GM18498 (cell line): ENCODE measurements around the gene IGIP.

Source experiments
- ATAC-seq: cut with Tn5 transposase; IDR thresholded peaks from one replicate; pipeline ENCODE4 v1.9.1; 2021; ENCODE audit warnings: mild to moderate bottlenecking, moderate library complexity; ENCODE audit not compliant: unreplicated experiment

Gene IGIP

DNA sequence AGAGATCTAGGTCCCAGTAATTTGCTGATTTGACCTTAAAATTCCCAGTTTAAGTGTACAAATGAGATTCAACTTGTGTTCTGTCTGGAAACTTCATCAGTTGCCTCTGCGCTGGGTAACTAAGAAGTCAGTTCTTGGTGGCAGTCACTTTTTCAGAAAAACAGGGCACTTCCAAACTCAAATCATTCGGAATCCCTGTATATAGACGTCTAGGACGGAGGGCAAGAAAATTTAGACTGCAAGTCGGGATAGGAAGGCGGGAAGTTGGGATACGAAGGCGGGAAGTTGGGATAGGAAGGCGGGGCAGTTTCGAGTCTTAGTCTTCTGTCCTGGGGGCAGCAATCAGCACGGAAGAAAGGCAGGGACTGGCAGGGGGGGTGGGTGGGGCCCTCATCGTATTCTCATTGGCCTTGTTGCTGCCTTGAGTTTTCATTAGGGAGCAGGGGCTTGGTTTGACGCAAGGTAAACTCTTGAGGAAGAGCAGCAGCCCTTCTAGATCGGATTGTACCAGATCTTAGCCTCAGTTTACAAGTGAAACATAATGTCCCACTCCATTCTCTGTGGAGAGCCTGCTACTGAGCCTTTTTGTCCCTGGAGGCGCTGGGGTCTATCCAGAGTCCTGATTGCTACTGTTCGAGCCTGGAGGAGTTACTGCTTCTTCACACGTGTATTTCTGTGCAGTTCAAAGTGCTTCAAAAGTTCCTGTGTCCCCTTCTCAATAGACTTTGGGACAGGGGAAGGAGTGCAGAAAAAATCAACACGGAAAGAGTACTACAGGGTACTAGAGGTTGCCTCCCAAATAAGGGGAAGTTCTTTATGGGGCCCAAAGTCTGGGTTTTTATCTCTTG, 14.5 kb upstream of the IGIP start:
- ATAC-seq = no peak

DNA sequence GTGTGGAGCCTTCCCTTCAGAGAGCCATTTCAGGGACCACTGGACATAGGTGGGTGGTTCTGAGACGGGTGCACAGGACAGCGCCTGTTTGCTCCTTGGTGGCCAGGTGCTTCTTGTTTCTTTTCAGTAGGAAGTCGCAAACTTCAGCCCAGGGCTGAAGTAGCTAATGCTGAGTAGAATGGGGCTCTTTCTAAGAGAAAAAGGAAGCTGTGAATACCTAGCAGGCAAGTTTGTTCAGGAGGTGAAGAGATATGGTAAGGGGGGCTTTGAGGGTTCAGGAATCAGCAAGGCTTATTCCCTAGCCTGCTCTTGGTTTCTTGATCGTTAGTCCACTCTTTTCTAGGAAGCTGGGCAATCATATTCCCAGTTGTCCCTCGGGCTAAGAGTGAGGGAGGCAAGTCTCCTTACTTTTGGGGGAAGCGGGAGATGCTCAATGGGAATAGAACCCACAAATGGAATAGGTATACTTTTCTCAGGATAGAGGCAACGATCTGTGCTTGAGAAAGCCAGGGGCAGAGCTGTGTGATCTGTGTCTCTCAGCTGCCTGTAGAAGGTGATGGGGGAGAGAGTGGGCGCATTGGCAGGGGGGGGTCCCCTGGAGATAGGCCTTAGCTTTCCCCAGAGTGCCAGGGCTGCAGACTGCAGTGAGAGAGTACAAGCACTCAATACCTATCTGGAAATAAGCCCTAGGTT, 13.7 kb upstream of the IGIP start:
- ATAC-seq = no peak

DNA sequence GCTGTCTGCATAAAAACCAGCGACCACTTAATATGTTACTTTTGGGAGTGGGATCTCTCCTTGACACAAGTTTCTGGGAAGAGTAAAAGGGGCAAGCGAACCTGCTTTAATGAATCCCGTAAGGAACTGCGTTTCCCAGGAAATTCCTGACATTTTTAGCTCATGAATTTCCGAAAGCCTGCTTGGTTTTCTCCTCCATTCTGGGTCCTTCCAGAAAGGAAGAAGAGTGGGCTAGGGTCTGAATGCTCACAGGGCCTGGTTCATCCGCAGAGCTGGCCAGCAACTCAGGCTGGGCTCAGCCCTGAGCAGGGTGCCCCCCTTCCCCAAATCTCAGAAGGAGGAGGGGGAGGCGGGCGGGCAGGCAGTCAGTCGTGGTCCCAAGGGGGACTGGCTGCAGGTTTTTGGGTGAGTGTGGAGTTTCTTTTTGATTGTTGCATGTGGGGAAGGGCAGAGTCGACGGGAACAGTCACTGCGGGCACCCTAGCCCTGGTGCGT, 13.0 kb upstream of the IGIP start:
- ATAC-seq = no peak

DNA sequence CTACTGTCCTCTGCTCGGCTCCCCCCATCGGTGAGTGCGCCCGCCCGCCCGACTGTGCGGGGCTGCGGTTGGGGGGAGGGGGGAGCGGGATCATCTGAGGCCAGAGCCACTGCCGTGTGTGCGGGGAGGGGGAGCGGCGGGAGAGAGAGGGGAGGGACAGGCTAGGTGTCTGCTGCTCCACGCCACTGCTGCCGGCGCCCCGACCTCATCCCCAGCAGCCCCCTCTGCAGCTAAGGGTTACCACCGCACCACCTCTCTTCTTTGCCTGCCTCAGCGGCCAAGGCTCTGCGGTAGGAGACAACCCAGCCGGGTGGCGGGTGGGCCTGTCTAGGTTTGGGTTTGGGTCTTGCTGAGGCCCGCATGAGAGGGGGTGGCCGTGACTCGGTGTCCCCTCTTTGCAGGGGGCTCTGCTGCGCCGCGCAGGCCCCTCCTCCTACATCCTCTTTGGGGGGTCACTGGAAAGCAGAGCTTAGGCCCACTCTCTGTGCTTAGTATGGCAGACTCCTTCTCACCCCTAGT, 12.5 kb upstream of the IGIP start:
- no peak for ATAC-seq

DNA sequence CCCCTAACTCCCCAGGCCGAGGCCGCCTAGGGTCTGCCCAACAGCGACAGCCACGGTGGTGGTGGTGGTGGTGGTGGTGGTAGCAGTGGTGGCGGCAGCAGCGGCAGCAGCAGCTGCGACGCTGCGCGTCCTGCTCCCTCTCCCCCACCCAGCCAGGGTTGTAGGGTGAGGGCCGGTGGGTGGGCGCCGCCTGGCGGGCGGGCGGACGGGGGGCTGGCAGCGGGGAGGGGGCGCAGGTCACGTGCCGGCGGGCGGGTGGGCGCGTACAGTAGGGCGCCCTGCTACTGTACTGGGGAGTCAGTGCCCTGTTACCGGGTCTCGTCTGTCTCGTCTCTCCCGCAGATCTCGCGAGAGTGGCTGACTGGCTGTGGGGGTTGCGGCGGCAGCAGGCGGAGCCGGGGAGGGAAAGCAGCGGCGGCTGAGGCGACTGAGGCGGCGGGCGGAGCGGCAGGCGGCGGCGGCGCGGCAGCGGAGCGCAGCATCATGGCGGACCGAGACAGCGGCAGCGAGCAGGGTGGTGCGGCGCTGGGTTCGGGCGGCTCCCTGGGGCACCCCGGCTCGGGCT, 12.0 kb upstream of the IGIP start, which contains the start of gene PURA:
Gene PURA, plus strand, starts transcription at position 411 of the 565 bp plus-strand sequence. Its CDS starts 73 bp downstream, at position 484.
- peak; percentile 95 for ATAC-seq

DNA sequence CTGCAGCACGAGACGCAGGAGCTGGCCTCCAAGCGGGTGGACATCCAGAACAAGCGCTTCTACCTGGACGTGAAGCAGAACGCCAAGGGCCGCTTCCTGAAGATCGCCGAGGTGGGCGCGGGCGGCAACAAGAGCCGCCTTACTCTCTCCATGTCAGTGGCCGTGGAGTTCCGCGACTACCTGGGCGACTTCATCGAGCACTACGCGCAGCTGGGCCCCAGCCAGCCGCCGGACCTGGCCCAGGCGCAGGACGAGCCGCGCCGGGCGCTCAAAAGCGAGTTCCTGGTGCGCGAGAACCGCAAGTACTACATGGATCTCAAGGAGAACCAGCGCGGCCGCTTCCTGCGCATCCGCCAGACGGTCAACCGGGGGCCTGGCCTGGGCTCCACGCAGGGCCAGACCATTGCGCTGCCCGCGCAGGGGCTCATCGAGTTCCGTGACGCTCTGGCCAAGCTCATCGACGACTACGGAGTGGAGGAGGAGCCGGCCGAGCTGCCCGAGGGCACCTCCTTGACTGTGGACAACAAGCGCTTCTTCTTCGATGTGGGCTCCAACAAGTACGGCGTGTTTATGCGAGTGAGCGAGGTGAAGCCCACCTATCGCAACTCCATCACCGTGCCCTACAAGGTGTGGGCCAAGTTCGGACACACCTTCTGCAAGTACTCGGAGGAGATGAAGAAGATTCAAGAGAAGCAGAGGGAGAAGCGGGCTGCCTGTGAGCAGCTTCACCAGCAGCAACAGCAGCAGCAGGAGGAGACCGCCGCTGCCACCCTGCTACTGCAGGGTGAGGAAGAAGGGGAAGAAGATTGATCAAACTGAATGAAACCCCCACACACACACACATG, 11.2 kb upstream of the IGIP start:
- ATAC-seq = peak; percentile 34

DNA sequence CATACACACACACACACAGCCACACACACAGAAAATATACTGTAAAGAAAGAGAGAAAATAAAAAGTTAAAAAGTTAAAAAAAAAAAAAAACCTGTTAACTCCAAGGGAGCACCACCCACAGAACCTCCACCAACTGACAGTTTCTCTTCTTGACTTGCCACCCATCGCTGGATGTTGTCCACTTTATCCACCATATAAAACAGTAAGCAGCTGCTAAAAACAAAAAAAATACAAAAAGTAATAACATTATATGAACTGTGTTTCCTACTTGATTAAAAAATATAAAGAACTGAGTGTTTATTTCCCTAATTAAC, 10.6 kb upstream of the IGIP start:
- no peak for ATAC-seq

DNA sequence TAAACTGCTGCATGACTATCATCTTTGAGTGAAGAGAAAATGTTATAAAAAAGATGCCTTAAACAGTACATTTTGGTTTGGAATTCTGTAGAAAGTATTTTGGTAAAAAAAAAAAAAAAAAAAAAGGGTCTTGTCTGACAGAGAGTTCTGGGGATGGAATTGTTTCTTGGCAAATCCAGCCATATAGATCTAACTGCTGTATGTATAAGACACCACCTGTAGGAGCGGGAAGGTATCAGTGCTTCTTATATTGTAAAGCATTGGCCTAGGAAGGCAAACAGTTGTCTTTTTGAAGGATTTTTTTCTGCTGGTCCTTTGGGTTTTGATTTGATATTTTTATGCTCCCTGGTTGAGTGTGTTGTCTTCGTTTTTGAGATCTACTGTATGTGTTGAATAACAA, 9.0 kb upstream of the IGIP start:
- no peak for ATAC-seq

DNA sequence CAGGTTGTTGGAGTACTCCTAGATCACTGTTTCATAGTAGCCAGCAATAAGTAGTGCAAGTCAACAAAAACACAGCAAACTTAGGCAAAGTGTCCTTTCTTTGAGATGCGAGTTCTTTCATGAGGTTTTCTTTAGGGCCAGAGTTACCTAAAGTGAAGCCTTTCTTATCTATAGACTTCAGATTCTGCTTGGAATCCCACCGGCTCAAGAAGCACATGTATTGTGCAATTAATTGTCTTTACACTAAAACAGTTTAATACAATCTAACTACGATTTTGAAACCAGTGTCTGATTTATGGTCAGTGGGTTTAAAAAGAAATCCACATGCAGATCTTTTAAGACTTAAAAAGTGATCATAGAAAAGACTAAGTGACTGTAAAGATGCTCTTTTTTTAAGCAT, 8.2 kb upstream of the IGIP start:
- ATAC-seq = no peak

DNA sequence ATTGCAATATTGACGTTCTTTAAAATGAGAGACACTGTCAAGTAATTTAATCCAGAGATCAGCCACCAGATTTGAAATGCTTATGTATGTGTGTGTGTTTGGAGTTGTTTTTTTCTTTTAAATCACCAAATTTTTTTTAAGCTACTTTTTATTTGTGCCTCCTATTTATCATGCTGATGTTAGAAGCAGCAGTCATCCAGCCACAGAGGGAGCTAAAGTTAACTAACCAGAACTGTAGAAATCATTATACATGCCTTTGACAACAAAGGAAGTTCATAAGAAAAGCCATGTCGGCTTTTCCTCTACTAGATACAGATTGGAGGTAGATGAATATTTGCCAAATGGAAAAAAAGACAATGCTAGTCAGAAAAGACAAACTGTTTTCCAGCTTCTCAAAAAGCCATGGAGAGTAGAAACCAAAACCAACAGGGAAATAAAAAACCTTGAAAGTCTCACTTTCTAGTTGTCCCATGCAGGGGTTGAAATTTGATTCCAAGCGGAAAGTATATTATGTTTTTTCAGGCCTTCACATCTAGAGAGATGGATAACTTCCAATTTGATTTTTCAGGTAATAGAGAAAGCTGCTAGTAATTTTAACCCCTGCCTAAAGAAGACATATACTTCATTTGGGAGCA, 7.3 kb upstream of the IGIP start:
- no peak for ATAC-seq

DNA sequence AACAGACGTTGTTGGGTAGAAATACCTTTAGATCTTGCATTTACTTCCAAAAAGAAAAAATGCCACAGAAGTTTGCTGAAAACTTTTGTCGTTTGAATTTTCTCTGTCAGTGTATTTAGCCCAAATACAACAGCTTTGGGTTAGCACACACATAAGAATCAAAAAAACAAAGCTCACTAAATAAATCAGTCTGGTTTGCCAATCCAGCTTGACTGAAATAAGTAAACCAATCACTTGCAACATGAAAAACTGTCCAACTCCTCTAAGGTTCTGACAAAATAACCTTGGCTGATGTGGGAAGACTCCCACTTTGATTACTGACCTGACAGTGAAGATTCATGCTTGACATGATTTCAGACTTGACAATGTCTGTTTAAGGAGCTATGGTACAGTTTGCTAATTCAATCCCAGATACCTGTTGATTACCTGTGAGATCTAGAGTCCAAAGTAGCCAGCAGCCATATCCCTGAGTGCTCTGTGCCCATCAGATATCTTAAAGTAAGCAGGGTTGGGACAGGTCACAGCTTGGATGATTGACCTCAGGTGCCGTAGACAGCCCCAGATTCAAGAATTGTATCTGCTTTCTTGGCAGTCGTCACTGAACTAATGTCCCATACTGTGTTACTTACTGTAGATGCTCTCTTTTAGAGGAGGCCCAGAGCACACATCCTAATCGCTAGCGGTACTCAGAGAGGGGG, 727 bp downstream of the IGIP start:
- no peak for ATAC-seq

DNA sequence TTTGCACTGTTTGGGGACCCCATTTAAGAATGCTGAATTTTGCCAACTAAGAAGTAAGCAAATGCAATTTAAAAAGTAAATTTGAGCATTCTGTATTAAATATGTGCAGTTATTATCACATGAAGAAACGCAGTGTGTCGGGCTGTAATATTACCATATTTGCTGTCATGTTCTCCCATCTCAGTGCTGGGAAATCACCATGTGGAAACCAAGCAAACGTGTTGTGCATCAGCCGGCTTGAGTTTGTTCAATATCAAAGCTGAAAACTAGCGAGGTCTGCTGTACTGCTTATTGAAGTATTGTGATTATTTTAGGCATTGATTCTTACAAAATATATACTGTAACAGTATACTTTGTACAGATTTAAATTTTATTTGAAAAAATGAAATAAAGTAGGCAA, 2.6 kb downstream of the IGIP start:
- no peak for ATAC-seq

DNA sequence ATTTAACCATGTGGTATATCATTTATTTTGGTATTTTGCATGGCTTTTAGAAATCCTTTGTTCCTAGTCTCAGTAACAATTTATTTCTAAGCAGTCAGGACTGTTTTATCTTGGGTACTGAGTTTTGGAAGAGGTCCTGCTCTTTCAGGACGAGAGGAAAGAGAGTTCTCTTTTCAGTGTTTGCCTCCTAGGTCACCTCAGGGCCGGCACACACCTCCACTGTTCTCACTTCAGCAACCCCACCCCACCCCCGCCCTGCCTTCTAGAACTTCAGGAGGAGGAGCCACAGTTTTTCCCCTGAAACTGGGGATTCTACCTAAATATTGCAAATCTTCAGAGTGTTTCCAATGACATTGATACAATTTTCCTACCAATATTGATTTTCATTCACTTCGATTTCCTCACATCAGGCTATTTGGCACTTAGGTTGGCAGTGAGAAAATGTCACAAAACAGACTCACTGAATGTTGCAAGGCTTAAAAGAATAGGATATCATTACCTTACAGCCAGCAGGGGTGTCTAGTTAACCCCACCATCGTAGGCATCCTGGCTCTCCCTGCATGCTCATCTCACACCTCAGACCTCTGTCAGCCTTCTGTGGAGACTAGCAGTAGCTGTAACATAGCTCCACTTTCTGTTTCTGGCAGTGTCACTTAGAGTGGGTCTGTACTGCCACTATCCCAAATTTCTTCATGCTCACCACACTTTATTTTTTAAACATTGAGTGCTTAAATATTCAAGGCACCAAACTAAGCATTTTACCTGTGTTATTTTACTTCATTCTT, 5.4 kb downstream of the IGIP start:
- peak; percentile 63 for ATAC-seq

DNA sequence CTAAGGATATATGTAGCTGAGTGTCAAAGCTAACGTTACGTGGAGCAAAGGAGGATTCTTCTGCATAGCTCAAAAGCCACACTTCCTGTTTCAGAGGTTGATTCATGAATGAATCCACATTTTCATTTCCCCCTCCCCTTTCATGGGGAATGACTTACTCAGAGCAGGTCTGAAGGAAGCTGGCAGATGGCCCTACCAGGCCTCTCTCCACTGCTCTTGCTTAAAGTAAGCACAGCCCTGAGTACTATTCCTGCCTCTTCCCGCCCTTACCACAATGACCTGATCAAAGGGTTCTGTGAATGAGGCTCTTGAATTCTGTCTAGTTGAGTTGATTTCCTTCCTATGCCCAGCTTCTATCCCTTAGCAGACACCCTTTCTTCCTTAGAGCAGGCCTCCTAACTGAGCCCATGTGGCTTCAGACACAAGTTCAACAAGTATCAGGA, 6.3 kb downstream of the IGIP start:
- no peak for ATAC-seq

DNA sequence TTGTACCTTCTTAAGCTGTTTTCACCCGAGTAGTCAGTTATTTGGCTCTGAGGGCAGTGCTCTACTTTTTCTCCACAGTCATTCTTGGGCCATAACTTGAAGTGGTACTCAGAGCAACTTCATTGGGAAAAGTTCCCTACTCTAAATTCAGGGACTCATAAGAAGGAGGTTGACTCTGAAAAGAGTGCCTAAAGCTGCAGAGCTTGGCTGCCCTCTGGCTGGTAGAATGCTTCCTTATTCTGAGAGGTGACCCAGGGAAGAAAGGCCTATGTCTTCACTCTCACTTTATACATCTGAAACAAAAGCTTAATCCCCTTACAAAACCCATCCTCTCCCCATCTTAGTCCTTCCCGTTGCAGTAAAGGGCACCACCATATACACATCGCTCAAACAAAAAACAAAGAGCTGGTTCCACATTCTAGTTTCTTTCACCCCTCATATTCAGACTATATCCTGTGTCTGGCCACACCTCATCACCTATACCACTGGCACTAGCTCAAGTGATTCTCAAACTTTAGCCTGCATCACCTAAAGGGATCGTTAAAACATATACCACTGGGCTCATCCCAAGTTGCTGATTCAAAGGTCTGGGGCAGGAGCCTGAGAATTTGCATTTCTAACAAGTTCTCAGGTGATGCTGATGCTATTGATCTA, 7.9 kb downstream of the IGIP start:
- ATAC-seq = no peak

DNA sequence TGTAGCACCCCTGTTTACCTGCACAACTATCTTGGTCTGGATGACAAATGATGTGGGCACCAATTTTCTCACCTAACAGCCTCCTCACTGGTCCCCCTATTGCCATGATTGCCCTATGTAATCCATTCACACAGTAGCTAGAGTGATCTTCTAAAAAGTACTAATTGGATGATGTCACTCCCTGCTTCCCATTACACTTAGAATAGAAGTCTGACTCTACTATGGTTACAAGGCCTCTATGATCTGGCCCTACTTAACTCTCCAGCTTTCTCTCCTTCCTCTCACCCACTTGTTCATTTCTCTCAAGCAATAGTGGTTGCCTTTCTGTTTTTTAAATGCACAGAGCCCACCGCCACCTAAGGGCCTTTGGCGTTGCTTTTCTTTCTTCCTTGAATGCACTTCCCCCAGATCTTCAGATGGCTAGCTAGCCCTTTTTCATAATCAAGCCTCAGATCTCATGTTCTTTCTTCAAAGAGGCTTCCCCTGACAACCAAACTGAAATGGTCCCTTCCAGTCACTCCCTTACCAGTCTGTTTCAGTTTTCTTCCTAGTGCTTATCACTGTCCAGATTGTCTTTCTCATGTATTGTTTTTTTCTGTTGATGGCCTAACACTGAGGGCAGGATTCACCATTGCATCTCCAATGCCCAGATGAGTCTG, 8.7 kb downstream of the IGIP start:
- no peak for ATAC-seq

DNA sequence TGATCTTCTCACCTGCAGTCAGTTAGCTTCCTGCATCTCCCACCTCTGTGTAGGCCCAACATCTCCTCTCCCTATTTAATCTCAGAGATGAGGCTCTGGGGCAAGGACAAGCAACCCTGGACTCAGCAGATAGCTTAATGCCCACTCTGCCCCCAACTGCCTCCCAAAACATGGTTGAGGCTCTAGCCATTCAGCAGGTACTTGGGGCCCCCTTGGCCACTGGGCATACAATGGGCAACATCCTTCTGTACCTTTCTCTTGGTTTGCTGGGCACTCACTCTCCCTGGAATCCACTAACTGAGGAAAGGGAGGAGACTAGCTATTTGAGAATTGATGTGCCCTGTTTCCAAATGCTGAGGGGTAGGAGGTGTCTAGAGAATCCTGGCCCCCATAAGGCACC, 9.4 kb downstream of the IGIP start:
- no peak for ATAC-seq

DNA sequence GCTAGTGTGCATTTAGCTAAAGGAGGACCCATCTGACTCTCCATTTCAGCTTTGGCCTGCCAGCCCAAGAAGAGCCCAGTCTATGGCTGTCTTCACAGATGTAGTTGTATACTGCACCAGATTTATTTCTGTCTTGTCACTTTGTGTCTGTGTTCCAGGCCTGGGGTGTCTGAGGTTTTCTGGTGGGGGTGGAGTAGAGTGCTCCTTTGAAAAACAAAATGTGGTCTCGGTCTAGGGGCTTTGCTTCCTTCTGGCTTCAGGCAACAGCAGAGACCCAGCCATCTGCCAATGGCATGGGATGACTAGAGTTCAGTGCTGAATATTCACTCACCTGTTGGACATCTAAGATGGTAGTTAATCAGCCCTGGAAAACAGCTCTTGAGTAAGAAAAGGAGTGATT, 10.9 kb downstream of the IGIP start:
- no peak for ATAC-seq
